ENCODE results near the gene PLK2. TPM values are rescaled to one million over a fixed set of nuclear protein-coding genes. Genes with fewer than 3 reads are reported as not detected.

PLK2 gene
- total RNA-seq, 3 donors from 2014 or later, result 29.0 to 384 (median 177) TPM

GRCh38 chr5:58406394-58406793, 53.5 kb downstream of the PLK2 start:
- Histone ChIP-seq H3K9me3 (no peaks in the 10 kb centered on the region), H3K27ac (no peak overlapping the region), H3K4me3 (no peak overlapping the region), H3K4me1 (no peaks in the 10 kb centered on the region), H3K27me3 (no peaks in the 10 kb centered on the region), H3K36me3 (no peaks in the 10 kb centered on the region)
- DNase-seq (ENCODE audit: low spot score in 2 of 2), result no peak
- intact Hi-C loops (cut with DNase I; ENCODE audit: low total_unique reads), result no loop called here
- TF ChIP-seq POLR2A (IDR thresholded peaks at IDR 0.05) (no peak), CTCF (IDR thresholded peaks at IDR 0.05) (no peak), POLR2AphosphoS5 (IDR thresholded peaks at IDR 0.05) (no peak)

- H3K27me3 ChIP-seq, result no peaks in the 10 kb centered on the region
- no peaks in the 10 kb centered on the region for H3K4me1 ChIP-seq
- H3K27ac ChIP-seq, result no peak overlapping the region
- DNase-seq (ENCODE audit: low spot score in 2 of 2), result no peak
- TF ChIP-seq CTCF (IDR thresholded peaks at IDR 0.05) (no peak), POLR2A (IDR thresholded peaks at IDR 0.05) (no peak), POLR2AphosphoS5 (IDR thresholded peaks at IDR 0.05) (no peak)
- no peak overlapping the region for H3K4me3 ChIP-seq
- no peaks in the 10 kb centered on the region for H3K9me3 ChIP-seq
- H3K36me3 ChIP-seq, result no peaks in the 10 kb centered on the region
- intact Hi-C loops (cut with DNase I; ENCODE audit: low total_unique reads), result no loop called here
Measured at GRCh38 chr5:58405175-58405574, 54.7 kb downstream of the PLK2 start.

- intact Hi-C loops (cut with DNase I; ENCODE audit: low total_unique reads), result no loop called here
- H3K9me3 ChIP-seq, result no peaks in the 10 kb centered on the region
- no peak overlapping the region for H3K4me3 ChIP-seq
- no peaks in the 10 kb centered on the region for H3K27me3 ChIP-seq
- no peaks in the 10 kb centered on the region for H3K4me1 ChIP-seq
- TF ChIP-seq POLR2A (IDR thresholded peaks at IDR 0.05) (no peak), POLR2AphosphoS5 (IDR thresholded peaks at IDR 0.05) (no peak), CTCF (IDR thresholded peaks at IDR 0.05) (no peak)
- no peak for DNase-seq (ENCODE audit: low spot score in 2 of 2)
- H3K27ac ChIP-seq, result no peak overlapping the region
- H3K36me3 ChIP-seq, result no peaks in the 10 kb centered on the region
Measured at GRCh38 chr5:58404734-58405133, 55.2 kb downstream of the PLK2 start.

Other genes with a start within 250 kb of the PLK2 start
- 1 to 10 TPM; 1.2 to 3.8 (median 1.3) TPM for gene GAPT, start 31.3 kb upstream of the PLK2 start, total RNA-seq
- gene RAB3C, start 123.0 kb upstream of the PLK2 start, total RNA-seq, result 1 to 10 TPM in 2 of 3 donors, under 1 TPM in 1; 0.29 to 6.1 (median 2.6) TPM